T-helper 1 cell treated with Interleukin-12 subunit alpha and Interleukin-12 subunit beta and Interleukin-4 antibody, amounts not matched to agents 30 μg/mL and 1 μg/mL, for 36 hours (primary cell): ENCODE results near the gene STK25.
A peak's percentile ranks its signal among the peaks of the same experiment; 100 is the strongest.
"Not testable (repeated sequence)": the region's sequence is repeated elsewhere in the genome, so short reads cannot be mapped to it uniquely, and the experiment has no call there.

Experiments used
- H3K27ac Mint-ChIP-seq: one replicate; pipeline ENCODE4 v1.8.0; 2021; ENCODE audit warnings: mild to moderate bottlenecking, mixed read lengths
- H3K27me3 Mint-ChIP-seq: one replicate; pipeline ENCODE4 v1.8.0; 2021; ENCODE audit warnings: low read depth, mixed read lengths
- H3K36me3 Mint-ChIP-seq: one replicate; pipeline ENCODE4 v1.8.0; 2021; ENCODE audit warnings: low read depth, mixed read lengths
- H3K4me1 Mint-ChIP-seq: one replicate; pipeline ENCODE4 v1.8.0; 2021; ENCODE audit warnings: low read depth, mixed read lengths
- H3K4me3 Mint-ChIP-seq: one replicate; pipeline ENCODE4 v1.8.0; 2021; ENCODE audit warnings: mild to moderate bottlenecking, moderate library complexity, mixed read lengths
- H3K9me3 Mint-ChIP-seq: one replicate; pipeline ENCODE4 v1.8.0; 2021; ENCODE audit warnings: mixed read lengths

The STK25 gene

DNA sequence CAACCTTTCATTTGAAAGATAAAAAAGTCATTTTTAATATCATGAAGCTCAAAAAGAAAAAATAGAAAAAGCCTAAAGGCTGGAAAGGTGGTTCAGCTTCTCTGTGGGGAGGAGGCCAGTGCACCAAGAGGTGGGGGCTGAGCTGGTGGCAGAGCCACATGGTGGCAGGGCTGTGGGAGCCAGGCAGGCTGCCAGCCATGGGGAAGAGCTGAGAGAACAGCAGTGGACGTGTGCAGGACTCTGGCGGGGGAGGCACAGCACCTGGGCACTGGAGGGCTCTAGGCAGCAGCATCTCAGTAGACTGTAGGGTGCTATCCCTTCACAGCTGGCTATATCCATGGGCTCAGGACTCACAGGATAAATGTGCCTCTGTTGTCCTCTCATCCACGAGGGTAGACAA, 47.8 kb downstream of the STK25 start:
- Mint-ChIP-seq H3K4me1 (no peaks in the 10 kb centered on the region), H3K27me3 (peaks cover 6% of the 10 kb centered on the region), H3K9me3 (no peaks in the 10 kb centered on the region), H3K4me3 (no peak overlapping the region), H3K27ac (no peak overlapping the region), H3K36me3 (no peaks in the 10 kb centered on the region)

DNA sequence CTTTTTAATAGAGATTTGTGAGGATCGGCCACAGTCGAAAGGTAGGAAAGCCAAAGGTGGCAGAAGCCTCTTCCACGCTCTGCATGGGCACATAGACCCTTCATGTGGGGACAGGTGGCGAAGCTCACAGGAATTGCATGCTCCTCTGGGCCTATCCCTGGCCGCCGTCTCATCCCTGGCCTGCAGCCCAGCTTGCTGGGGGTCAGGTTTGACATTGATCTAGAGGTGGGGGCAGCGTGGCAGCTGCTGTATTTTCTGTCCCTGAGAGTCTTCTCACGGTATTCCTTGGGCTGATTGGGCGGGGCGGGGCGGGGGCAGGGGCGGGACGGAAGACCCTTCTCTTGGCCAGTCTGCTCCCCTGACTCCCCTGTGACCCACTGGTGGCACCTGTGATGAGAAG, 48.9 kb downstream of the STK25 start:
- H3K9me3 Mint-ChIP-seq, result no peaks in the 10 kb centered on the region
- no peak overlapping the region for H3K4me3 Mint-ChIP-seq
- H3K4me1 Mint-ChIP-seq, result no peaks in the 10 kb centered on the region
- H3K36me3 Mint-ChIP-seq, result no peaks in the 10 kb centered on the region
- no peak overlapping the region for H3K27ac Mint-ChIP-seq
- H3K27me3 Mint-ChIP-seq, result peaks cover 12% of the 10 kb centered on the region

DNA sequence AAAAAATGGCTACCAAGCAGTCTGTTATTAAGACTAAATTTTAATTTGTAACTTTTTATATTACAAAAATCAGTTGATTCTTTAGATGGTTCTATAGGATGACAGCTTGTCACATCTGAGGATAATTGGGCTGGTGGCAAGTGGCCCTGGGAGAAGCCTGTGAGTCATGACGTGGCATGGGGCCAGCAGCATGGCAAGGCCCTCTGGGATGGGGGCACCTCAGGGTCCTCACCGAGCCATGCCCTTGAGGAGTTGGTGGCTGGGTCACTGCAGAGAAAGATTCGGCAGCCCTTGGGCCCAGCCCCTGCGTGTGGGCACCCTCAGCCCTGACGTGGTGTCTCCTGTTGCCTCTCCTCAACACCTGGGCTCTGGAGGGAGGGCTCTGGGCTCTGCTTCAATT, 49.7 kb downstream of the STK25 start:
- H3K4me1 Mint-ChIP-seq, result no peaks in the 10 kb centered on the region
- H3K36me3 Mint-ChIP-seq, result no peaks in the 10 kb centered on the region
- H3K9me3 Mint-ChIP-seq, result no peaks in the 10 kb centered on the region
- no peak overlapping the region for H3K4me3 Mint-ChIP-seq
- peaks cover 18% of the 10 kb centered on the region for H3K27me3 Mint-ChIP-seq
- H3K27ac Mint-ChIP-seq, result no peak overlapping the region

DNA sequence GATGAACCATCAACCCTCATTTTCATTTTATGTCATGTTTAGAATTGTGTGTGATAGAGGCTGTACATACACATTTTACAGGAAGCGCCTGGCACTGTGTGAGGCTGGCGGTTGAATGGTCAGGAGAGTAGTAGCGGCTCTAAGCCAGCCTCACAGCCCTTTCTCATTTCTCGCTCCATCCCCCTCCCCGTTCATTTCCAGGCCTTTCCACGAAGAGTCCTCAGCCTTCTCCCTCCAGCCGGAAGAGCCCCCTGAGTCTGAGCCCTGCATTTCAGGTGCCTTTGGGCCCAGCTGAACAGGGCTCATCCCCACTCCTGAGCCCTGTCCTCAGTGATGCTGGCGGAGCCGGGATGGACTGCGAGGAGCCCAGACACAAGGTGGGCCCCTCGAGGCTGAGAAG, 51.8 kb downstream of the STK25 start:
- Mint-ChIP-seq H3K9me3 (no peaks in the 10 kb centered on the region), H3K4me3 (no peak overlapping the region), H3K4me1 (no peaks in the 10 kb centered on the region), H3K36me3 (no peaks in the 10 kb centered on the region), H3K27me3 (peaks cover 21% of the 10 kb centered on the region), H3K27ac (no peak overlapping the region)

DNA sequence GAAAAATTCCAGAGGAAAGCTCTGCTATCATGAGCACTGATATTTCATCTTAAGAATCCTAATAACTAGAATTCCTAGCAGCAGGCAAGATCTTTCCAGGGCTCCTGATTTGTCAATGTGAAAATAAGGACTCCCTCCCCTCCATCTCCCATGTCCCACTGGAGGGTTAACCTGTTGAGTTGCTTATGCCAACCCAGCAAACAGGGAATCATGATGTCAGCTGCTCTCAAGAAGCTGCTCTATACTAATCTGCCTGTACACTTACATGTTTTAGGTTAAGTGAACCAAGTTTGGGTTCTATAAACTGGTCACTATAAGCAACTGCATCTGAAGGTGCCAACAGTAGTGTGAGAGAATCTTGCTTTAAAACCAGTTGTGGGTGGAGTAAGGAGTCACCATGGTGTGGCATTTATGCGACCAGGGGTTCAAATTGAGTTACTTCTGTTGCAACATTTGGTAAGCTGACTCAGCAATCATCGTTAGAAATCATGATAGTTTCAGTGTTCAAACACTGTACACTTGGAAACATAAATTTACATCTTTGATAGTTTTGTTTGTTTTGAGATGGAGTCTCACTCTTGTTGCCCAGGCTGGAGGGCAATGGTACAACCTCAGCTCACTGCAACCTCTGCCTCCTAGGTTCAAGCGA, 53.4 kb downstream of the STK25 start:
- Mint-ChIP-seq H3K27me3 (peaks cover 21% of the 10 kb centered on the region), H3K27ac (no peak overlapping the region), H3K4me1 (no peaks in the 10 kb centered on the region), H3K4me3 (no peak overlapping the region), H3K9me3 (no peaks in the 10 kb centered on the region), H3K36me3 (no peaks in the 10 kb centered on the region)

DNA sequence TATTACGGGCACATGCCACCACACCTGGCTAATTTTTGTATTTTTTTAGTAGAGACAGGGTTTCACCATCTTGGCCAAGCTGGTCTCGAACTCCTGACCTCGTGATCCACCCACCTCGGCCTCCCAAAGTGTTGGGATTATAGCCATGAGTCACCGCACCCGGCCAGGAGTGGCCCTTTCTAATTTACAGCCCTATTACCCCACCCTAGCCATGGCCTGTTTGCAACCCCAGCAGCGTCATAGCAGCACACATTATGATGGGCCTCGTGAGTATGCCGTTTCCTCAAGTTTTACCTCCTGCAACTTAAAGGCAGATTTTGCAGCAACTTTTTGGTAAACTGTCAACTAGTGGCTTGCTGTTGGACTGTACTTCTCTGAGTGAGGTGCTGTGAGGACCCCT, 54.5 kb downstream of the STK25 start:
- not testable (repeated sequence) for H3K36me3 Mint-ChIP-seq, H3K27ac Mint-ChIP-seq, H3K9me3 Mint-ChIP-seq, H3K4me1 Mint-ChIP-seq, H3K4me3 Mint-ChIP-seq
- peaks cover 28% of the 10 kb centered on the region for H3K27me3 Mint-ChIP-seq

DNA sequence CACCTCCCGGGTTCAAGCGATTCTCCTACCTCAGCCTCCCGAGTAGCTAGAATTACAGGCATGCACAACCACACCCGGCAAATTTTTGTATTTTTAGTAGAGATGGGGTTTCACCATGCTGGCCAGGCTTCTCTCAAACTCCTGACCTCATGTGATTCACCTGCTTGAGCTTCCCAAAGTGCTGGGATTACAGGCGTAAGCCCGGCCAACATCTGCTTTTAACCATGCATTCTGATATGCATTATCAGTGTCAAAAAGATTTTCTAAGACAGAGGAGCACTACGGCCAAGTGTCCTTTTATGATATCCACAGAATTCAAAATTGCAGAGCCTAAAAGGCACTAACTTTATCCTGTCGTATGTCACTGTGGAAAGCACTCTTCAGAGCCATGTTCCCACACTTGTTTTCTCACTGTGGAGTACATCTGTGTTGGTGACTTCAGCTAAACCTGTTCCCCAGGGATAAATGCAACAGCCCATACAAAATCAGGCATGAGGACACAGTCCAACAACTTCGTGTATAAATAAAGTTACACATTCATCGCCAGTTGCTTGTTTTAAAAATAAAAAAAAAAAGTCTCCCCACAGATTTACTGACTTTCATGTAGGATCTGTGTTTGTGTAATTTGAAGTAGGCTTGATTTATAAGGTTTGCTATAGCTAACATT, 56.4 kb downstream of the STK25 start:
- Mint-ChIP-seq H3K27me3 (peaks cover 48% of the 10 kb centered on the region), H3K4me3 (no peak overlapping the region), H3K4me1 (no peaks in the 10 kb centered on the region), H3K9me3 (no peaks in the 10 kb centered on the region), H3K36me3 (no peaks in the 10 kb centered on the region), H3K27ac (no peak overlapping the region)

DNA sequence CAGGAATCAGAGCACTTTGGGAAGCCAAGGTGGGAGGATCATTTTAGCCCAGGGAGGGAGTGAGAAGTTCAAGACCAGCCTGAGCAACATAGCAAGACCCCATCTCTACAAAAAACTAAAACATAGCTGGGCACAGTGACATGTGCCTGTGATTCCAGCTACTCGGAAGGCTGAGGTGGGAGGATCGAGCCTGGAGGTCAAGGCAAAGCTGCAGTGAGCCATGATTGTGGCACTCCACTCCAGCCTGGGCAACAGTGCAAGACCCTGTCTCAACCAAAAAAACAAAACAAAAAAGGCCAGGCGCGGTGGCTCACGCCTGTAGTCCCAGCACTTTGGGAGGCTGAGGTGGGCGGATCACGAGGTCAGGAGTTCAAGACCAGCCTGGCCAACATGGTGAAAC, 58.3 kb downstream of the STK25 start:
- H3K9me3 Mint-ChIP-seq, H3K4me1 Mint-ChIP-seq, H3K4me3 Mint-ChIP-seq, H3K36me3 Mint-ChIP-seq, H3K27ac Mint-ChIP-seq: not testable (repeated sequence)
- peaks cover 55% of the 10 kb centered on the region for H3K27me3 Mint-ChIP-seq

DNA sequence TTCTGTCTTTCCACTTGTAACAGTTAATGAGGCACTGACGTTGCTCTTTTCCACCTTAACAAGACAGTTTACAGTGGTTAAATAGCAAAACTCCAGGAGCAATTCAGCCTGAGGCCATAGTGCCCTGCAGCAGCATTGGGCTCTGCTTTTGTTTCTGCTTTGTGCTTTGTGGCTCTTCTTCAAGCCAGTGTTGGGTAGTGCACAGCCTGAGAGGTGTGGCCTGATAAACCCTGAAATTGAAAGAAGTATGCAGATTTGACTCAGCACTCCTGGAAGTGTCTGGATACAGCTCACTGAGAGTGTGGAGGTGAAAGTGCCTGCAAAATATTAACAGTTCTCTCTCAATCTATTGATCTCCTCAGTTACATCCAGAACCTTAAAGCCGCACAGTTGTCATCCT, 63.0 kb downstream of the STK25 start:
- H3K36me3 Mint-ChIP-seq, result peaks cover 16% of the 10 kb centered on the region
- H3K9me3 Mint-ChIP-seq, result no peaks in the 10 kb centered on the region
- H3K4me1 Mint-ChIP-seq, result peaks cover 28% of the 10 kb centered on the region
- H3K4me3 Mint-ChIP-seq, result peak overlapping the region; percentile 25
- H3K27me3 Mint-ChIP-seq, result peaks cover 54% of the 10 kb centered on the region
- no peak overlapping the region for H3K27ac Mint-ChIP-seq

DNA sequence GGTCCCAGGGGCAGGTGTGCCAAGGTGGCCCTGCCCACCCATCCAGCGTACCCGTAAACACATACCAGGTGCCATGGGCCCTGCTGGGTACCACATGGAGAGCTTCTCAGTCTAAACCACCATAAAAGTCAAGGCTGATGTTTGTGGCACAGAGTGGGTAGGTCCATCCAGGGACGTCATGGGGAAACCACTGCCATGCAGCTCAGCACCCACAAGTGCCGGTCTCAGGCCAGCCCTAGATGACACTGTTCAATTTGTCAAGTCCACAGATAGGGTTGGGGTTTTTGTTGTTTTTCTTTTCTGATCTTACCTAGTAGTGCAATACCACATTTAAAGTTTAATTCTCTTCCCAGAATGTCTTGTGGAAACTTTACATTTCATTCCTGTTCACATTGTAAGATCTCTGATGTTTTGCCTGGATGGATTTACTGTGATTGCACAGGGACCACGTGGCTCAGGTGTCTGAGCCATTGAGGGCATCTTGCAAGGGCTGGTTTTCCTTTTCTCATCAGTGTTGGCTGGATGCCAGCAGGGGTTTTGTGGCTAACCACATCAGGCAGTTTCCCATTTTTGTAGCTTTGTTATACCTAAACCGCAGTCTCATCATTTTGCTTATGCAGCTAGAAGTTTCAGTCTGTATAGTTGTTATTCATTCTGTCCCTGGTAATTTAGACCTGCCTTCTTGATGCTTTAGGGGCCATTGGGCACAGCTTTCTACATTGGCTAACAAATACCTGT, 64.7 kb downstream of the STK25 start:
- no peaks in the 10 kb centered on the region for H3K9me3 Mint-ChIP-seq
- peaks cover 28% of the 10 kb centered on the region for H3K4me1 Mint-ChIP-seq
- H3K27ac Mint-ChIP-seq, result peak overlapping the region; percentile 74
- peaks cover 45% of the 10 kb centered on the region for H3K27me3 Mint-ChIP-seq
- peaks cover 16% of the 10 kb centered on the region for H3K36me3 Mint-ChIP-seq
- peak overlapping the region; percentile 42 for H3K4me3 Mint-ChIP-seq
